Natural killer cell (primary cell): ENCODE results near the gene HPCA. TPM values are rescaled to one million over a fixed set of nuclear protein-coding genes. Genes with fewer than 3 reads are reported as not detected.

Source experiments
- ATAC-seq, 3 donors: fragments of 150-1000 bp in 2 of 3; fragments of 200-7000 bp in 1 of 3; cut with Tn5 transposase; 1 replicate in 1 of 3; 2 replicates in 2 of 3; pipeline ENCODE4 v1.10.0; 2021; ENCODE audit warnings: mild to moderate bottlenecking in 2 of 3, moderate library complexity in 2 of 3
- DNase-seq, 2 donors: peaks; one replicate each; pipeline versions ENCODE4 v3.0.0 to v3.0.0-alpha.2; 2013 to 2021; ENCODE audit warnings: mixed read lengths in 1 of 2
- H3K27ac ChIP-seq: one replicate; pipeline ENCODE4 v1.5.1; 2013; ENCODE audit warnings: mild to moderate bottlenecking, low read length
- H3K27me3 ChIP-seq: one replicate; pipeline ENCODE4 v1.6.1; 2013; ENCODE audit warnings: low read length; ENCODE audit not compliant: control insufficient read depth, insufficient read depth
- H3K36me3 ChIP-seq: one replicate; pipeline ENCODE4 v1.6.1; 2013; ENCODE audit warnings: low read length; ENCODE audit not compliant: control insufficient read depth, insufficient read depth
- H3K4me1 ChIP-seq: one replicate; pipeline ENCODE4 v1.6.1; 2013; ENCODE audit warnings: low read length; ENCODE audit not compliant: control insufficient read depth, insufficient read depth
- H3K4me3 ChIP-seq: one replicate; pipeline ENCODE4 v1.5.1; 2013; ENCODE audit warnings: low read length
- H3K9me3 ChIP-seq: one replicate; pipeline ENCODE4 v1.6.1; 2013; ENCODE audit warnings: low read length; ENCODE audit not compliant: control insufficient read depth, insufficient read depth
- H3K27ac Mint-ChIP-seq, 2 donors: one replicate each; pipeline ENCODE4 v1.8.0; 2022; ENCODE audit warnings: mild to moderate bottlenecking in 2 of 2, mixed read lengths in 2 of 2, moderate library complexity in 1 of 2
- H3K27me3 Mint-ChIP-seq, 2 donors: one replicate each; pipeline ENCODE4 v1.8.0; 2022; ENCODE audit warnings: low read depth in 2 of 2, mixed read lengths in 2 of 2
- H3K36me3 Mint-ChIP-seq: one replicate; pipeline ENCODE4 v1.8.0; 2022; ENCODE audit warnings: mixed read lengths
- H3K4me1 Mint-ChIP-seq, 2 donors: one replicate each; pipeline ENCODE4 v1.8.0; 2022; ENCODE audit warnings: mixed read lengths in 2 of 2
- H3K4me3 Mint-ChIP-seq: one replicate; pipeline ENCODE4 v1.8.0; 2022; ENCODE audit warnings: mild to moderate bottlenecking, moderate library complexity, mixed read lengths
- H3K9me3 Mint-ChIP-seq, 2 donors: one replicate each; pipeline ENCODE4 v1.8.0; 2022; ENCODE audit warnings: mixed read lengths in 2 of 2
- CTCF ChIP-seq: fragments of 200-600 bp; IDR thresholded peaks from one replicate; pipeline ENCODE4 v1.8.0; 2022; ENCODE audit warnings: antibody characterized with exemption
- WGBS: methylation state at CpG from one replicate; pipeline ENCODE4 v1.1.7; 2013; ENCODE audit warnings: missing lambda C conversion rate; ENCODE audit not compliant: insufficient coverage; 5-methylcytosine and 5-hydroxymethylcytosine counted together
- intact Hi-C: fragments of 100-400 bp; cut with micrococcal nuclease; formaldehyde crosslinking; loops from one replicate; pipeline ENCODE4 v1.14.2; 2022
- total RNA-seq, 4 donors: library from RNA; stranded (reverse); fragments of 120-200 nt in 1 of 4; gene quantifications; one replicate each; pipeline versions ENCODE4 v1.2.3 to v1.2.4, GENCODE V29; 2013 to 2022

HPCA gene
- total RNA-seq, 3 donors from 2014 or later (not counting 1 experiment from before 2014, with no cell fraction given) = 0.59 TPM; not detected in 2

- H3K27me3 Mint-ChIP-seq = peaks cover 29 to 35% of the 10 kb centered on the region in 2 donors
- H3K27ac ChIP-seq = no peak overlapping the region
- H3K9me3 ChIP-seq = no peaks in the 10 kb centered on the region
- no peak overlapping the region for H3K4me3 ChIP-seq
- H3K9me3 Mint-ChIP-seq = no peaks in the 10 kb centered on the region
- H3K27me3 ChIP-seq = peaks cover 26% of the 10 kb centered on the region
- peaks cover 7% of the 10 kb centered on the region for H3K36me3 Mint-ChIP-seq
- DNase-seq (no peak), ATAC-seq (no peak)
- H3K4me1 ChIP-seq = peaks cover 15% of the 10 kb centered on the region
- H3K27ac Mint-ChIP-seq = no peak overlapping the region
- H3K4me1 Mint-ChIP-seq = peaks cover 22 to 24% of the 10 kb centered on the region in 2 donors
- H3K4me3 Mint-ChIP-seq = no peak overlapping the region
- no peaks in the 10 kb centered on the region for H3K36me3 ChIP-seq
- intact Hi-C loops = no loop called here
- 83% methylated on average over 1 of the region's 2 CpGs for WGBS
- no peak for TF ChIP-seq CTCF
These were observed 42.0 kb downstream of the HPCA start for GRCh38 chr1:32928285-32928684.

- H3K36me3 ChIP-seq = peaks cover 1% of the 10 kb centered on the region
- intact Hi-C loops = no loop called here
- 81% methylated on average over 6 of the region's 8 CpGs for WGBS
- H3K27ac ChIP-seq = no peak overlapping the region
- peaks cover 24% of the 10 kb centered on the region for H3K27me3 ChIP-seq
- peaks cover 15% of the 10 kb centered on the region for H3K4me1 ChIP-seq
- Mint-ChIP-seq H3K27me3 (peaks cover 25 to 30% of the 10 kb centered on the region in 2 donors), H3K9me3 (no peaks in the 10 kb centered on the region), H3K27ac (no peak overlapping the region), H3K4me1 (peaks cover 22 to 26% of the 10 kb centered on the region in 2 donors), H3K4me3 (no peak overlapping the region), H3K36me3 (peaks cover 7% of the 10 kb centered on the region)
- no peaks in the 10 kb centered on the region for H3K9me3 ChIP-seq
- TF ChIP-seq CTCF = no peak
- H3K4me3 ChIP-seq = no peak overlapping the region
- DNase-seq = no peak
- ATAC-seq = no peak
These were observed 42.4 kb downstream of the HPCA start for GRCh38 chr1:32928715-32929114.

- intact Hi-C loops = no loop called here
- H3K4me1 Mint-ChIP-seq = peaks cover 19 to 23% of the 10 kb centered on the region in 2 donors
- peaks cover 18% of the 10 kb centered on the region for H3K27me3 ChIP-seq
- WGBS = 89% methylated on average over 1 of the region's 2 CpGs
- DNase-seq = no peak
- peaks cover 19 to 24% of the 10 kb centered on the region in 2 donors for H3K27me3 Mint-ChIP-seq
- H3K9me3 Mint-ChIP-seq = no peaks in the 10 kb centered on the region
- H3K36me3 ChIP-seq = peaks cover 4% of the 10 kb centered on the region
- no peak overlapping the region for H3K4me3 ChIP-seq
- peaks cover 7% of the 10 kb centered on the region for H3K36me3 Mint-ChIP-seq
- no peaks in the 10 kb centered on the region for H3K9me3 ChIP-seq
- TF ChIP-seq CTCF = no peak
- H3K27ac ChIP-seq = no peak overlapping the region
- no peak overlapping the region for H3K4me3 Mint-ChIP-seq
- no peak for ATAC-seq
- H3K4me1 ChIP-seq = peaks cover 15% of the 10 kb centered on the region
- H3K27ac Mint-ChIP-seq = no peak overlapping the region
These were observed 43.1 kb downstream of the HPCA start for GRCh38 chr1:32929366-32929765.

GRCh38 chr1:32931760-32932159 lies 45.5 kb downstream of the HPCA start:
- Histone ChIP-seq H3K4me3 (no peak overlapping the region), H3K4me1 (no peaks in the 10 kb centered on the region), H3K27me3 (no peaks in the 10 kb centered on the region), H3K36me3 (peaks cover 18% of the 10 kb centered on the region), H3K9me3 (no peaks in the 10 kb centered on the region), H3K27ac (no peak overlapping the region)
- Mint-ChIP-seq H3K27me3 (peaks cover 0 to 5% of the 10 kb centered on the region in 2 donors), H3K4me3 (no peak overlapping the region), H3K9me3 (no peaks in the 10 kb centered on the region), H3K27ac (no peak overlapping the region), H3K4me1 (peaks cover 0 to 7% of the 10 kb centered on the region in 2 donors), H3K36me3 (peaks cover under 1% of the 10 kb centered on the region)
- DNase-seq = no peak
- WGBS = 96% methylated on average over 1 of the region's 1 CpG
- intact Hi-C loops = loop anchor here (5.0 kb wide), 2 partner anchors 71 to 436 kb away; no protein-coding TSS in a partner anchor
- ATAC-seq = no peak
- no peak for TF ChIP-seq CTCF
